HG02759 (cell line): Measurements from ENCODE around the gene BCLAF3.

ENCODE experiments used
- ATAC-seq: cut with Tn5 transposase; IDR thresholded peaks from one replicate; pipeline ENCODE4 v1.9.1; 2021; ENCODE audit warnings: mild to moderate bottlenecking, moderate library complexity; ENCODE audit not compliant: unreplicated experiment

BCLAF3 gene

DNA sequence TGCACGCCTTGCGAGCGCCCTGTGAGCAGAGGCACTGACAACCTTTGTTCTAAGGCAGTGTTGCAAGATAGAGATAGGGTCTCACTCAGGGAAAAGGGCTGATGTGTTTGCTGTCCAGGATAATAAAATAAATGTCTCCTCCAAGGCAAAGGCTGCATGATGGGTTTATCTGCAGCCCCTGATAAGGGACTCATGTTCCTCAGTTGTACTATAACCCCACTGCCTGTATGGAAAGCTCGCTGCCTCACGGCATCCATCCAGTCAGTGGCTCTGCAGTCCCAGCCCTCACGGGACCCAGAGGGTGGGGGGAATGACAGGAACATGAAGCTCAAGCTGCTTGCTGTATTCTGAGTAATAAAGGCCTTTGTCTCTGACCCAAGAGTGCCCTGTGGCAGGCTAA is 22.6 kb downstream of the BCLAF3 start:
- ATAC-seq: no peak

DNA sequence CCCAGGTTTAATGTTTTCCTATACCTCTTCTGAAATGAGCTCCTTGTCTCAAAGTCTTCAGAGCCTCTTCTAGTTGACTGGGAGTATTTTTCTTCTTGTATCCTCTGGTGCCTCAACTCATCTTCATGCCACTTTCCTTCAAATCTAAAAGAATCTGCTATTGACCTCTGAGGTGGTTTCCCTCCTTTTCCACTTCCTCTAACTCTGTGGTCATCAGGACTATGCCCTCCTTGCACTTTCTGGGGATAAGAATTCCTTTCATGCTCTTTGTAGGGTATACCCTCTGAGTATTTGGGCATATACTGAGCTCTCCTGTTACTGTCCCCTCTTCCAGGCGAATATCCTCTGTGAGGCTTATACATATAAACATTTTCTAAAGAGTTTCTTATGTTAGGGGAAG is 24.8 kb downstream of the BCLAF3 start:
- no peak for ATAC-seq

GRCh38 chrX:19964017-19964710 is 26.7 kb downstream of the BCLAF3 start:
- ATAC-seq: peak; percentile 90

GRCh38 chrX:19960913-19961312 is 29.9 kb downstream of the BCLAF3 start:
- no peak for ATAC-seq

DNA sequence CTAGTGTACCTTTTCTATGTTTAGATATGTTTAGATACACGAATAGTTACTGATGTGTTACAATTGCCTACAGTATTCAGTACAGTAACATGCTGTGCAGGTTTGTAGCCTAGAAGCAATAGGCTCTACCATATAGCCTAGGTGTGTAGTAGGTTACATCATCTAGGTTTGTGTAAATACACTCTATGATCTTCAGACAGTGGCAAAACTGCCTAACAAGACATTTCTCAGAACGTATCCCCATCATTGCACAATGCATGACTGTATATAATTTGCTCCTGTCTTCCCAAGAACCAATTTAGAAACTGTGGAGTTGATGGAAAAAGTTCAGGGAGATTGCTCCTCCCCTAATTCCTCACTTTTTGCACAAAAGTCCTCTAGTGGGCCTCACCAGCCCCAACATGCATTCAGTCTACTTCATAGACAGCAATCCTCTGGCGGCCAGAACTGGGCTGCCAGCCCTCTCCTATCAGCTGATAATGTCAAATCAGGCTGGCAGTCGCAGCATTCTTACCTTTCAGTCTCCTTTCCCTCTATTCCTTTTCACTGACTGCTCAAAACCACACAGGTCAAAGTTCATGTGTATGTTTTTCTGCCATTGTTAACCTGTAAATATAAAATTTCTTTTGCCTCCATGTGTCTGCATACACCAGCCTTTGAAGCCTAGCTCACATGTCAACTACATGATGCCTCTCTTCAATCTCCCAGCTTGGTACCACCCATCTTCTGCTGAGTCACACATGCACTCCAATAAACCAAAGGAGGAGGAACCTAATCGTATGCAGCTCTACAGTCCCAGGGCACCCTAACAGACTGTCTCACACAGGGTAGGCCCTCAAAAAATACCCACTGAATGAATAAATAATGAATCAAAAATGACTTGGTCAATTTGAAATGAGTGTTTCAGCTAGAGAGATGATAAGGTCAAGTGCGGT is 32.0 kb downstream of the BCLAF3 start:
- no peak for ATAC-seq

DNA sequence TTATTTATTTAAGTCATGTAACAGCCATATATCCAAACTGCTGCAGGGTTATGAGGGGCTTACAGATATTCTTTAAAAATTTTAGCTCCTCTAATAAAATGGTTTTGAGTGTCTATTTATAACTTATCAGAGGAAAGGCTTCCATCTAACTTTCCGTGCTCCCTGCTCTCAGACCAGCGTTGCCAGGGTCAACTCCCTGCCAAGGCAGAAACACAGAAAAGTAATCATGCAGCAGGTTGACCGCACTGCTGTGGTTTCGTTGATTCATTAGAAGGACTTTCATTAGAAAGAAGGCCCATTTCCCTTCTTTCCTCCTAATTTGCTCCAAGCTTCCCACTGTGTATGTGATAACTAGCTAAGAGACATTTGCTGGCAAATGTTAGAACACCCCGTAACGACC is 33.9 kb downstream of the BCLAF3 start:
- ATAC-seq: no peak

- ATAC-seq: no peak
Measured at GRCh38 chrX:19956306-19956705, 34.6 kb downstream of the BCLAF3 start.

DNA sequence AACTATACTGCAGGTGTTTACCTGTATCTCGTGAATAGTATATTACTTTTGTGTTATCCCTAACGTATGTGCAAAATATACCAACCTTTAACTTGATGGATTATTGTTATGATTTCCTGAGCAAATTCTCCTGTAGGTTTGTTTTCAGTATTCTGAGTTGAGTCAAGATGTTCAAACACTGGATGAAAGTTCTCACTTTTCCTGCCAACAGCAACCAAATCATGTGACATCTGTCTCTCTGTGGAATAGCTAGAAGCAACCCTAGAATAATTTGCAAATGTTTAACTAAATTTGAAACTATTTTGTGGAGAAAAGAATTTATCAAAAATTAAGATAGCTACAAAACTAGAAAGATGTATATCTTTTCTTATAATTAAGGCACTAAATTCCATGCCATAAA is 35.6 kb downstream of the BCLAF3 start:
- no peak for ATAC-seq

GRCh38 chrX:19954335-19955096 is 36.3 kb downstream of the BCLAF3 start:
- no peak for ATAC-seq

GRCh38 chrX:19953145-19953544 is 37.7 kb downstream of the BCLAF3 start:
- ATAC-seq: no peak

GRCh38 chrX:19949340-19949739 is 41.5 kb downstream of the BCLAF3 start:
- ATAC-seq: no peak

DNA sequence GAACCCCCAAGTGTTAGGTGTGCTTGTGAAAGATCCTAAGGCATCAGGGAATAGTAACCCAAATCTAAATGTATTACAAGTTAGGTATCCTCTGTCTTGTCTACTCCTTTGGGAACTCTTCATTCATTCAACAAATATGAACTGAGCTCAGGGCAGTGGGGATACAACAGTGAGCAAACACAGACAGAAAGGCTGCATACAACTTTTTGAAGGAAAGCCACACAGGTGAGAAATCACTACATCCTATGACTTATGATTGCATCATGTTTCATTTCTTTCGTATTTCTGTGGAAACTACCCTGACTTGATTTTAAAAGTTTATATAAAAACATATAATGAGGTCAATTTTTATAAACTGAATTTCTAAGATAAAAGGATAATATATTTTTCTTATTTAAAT is 43.2 kb downstream of the BCLAF3 start:
- ATAC-seq: no peak
